Fibroblast of pulmonary artery (primary cell): Measurements from ENCODE around the gene MACIR.

ENCODE experiments used
- DNase-seq: peaks from one replicate; pipeline ENCODE4 v3.0.0-alpha.2; 2010; ENCODE audit warnings: low read depth
- H3K4me3 ChIP-seq: replicated peaks from 2 replicates; pipeline ENCODE4 v1.5.1; 2011; ENCODE audit warnings: low read depth, mild to moderate bottlenecking, control low read depth, low read length, moderate library complexity
- TF ChIP-seq, protein P1 (sequence below): IDR thresholded peaks from 2 replicates; pipeline ENCODE4 v1.5.1; 2011; ENCODE audit warnings: mild to moderate bottlenecking, control low read depth, low read length, inconsistent platforms; ENCODE audit errors: missing control alignments

The MACIR gene

DNA sequence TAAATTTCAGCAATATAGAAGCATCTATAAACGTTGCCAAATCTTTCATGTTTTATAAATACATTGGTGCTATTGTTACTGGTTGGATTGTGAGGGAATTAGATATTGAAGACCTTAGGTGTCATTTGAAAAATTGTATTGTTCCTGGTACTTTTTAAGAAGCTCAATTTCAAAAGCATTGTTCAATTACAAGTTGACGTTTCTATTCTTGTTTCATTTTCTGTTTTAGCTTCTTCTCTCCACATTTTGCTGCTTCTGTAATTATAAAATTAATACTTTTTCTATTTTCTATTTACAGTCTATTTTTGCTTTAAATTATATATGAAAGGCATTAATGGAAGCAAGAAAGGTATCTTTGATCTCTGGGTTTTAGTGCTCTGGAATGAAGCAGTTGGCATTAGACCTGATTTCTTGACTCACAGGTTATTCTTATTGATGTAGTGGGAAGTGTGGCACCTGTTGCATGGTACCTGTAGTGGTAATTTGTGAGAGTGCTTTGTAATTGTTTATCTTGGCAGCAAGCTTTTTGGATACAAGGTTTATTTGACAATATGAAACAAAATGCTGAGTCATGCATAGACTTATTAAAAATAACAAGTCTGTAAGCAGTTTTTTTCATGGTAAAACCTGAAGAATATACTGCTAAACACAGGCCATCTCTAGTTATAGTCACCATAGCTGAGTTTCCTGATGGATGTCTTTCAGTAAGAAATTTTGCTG lies 13.2 kb downstream of the MACIR start:
- DNase-seq: peak; percentile 27
- TF ChIP-seq, protein P1, sequence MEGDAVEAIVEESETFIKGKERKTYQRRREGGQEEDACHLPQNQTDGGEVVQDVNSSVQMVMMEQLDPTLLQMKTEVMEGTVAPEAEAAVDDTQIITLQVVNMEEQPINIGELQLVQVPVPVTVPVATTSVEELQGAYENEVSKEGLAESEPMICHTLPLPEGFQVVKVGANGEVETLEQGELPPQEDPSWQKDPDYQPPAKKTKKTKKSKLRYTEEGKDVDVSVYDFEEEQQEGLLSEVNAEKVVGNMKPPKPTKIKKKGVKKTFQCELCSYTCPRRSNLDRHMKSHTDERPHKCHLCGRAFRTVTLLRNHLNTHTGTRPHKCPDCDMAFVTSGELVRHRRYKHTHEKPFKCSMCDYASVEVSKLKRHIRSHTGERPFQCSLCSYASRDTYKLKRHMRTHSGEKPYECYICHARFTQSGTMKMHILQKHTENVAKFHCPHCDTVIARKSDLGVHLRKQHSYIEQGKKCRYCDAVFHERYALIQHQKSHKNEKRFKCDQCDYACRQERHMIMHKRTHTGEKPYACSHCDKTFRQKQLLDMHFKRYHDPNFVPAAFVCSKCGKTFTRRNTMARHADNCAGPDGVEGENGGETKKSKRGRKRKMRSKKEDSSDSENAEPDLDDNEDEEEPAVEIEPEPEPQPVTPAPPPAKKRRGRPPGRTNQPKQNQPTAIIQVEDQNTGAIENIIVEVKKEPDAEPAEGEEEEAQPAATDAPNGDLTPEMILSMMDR: no peak
- H3K4me3 ChIP-seq: no peak overlapping the region

DNA sequence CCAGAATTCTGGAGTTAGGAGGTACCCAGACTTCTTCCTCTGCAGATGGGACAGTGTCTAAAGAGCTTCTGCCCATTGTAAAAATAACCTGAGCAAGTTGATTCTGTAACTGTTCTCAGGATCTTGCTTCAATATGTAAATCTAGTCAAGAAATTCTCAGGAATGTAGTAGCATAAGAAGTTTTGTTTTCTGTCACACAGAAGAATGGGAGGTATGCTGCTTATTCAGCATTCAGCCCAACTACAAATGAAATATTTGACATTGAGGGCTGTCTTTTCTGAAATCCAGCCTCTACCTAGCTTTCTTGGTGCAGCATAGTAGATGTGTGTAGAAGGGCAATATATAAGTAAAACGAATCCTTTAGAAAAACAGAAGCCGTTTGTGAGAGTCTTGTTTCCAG lies 13.8 kb downstream of the MACIR start:
- H3K4me3 ChIP-seq: no peak overlapping the region

DNA sequence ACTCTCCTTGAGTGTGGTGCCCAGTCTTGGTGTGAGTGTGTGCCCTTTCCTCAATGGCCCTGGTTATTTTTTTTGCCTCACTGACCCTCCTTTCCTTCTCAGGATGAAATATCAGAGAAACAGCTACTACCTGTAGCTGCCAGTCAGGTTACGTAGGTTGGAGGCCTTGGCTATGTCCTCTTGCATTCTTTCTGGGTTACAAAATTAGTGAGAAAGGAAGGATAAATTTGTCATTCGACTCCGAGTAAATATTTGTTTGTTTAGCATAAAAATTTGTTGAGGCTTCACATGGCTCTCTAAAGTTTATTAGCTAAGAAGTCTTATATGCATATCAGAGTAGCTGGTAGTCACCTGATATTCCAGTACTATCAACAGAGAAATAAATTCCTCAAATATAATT lies 15.4 kb downstream of the MACIR start:
- TF ChIP-seq, protein P1: no peak
- no peak overlapping the region for H3K4me3 ChIP-seq
- no peak for DNase-seq

More for the DNA sequence above, 13.8 kb downstream of the MACIR start:
- TF ChIP-seq, protein P1: no peak
- peak; percentile 29 for DNase-seq

DNA sequence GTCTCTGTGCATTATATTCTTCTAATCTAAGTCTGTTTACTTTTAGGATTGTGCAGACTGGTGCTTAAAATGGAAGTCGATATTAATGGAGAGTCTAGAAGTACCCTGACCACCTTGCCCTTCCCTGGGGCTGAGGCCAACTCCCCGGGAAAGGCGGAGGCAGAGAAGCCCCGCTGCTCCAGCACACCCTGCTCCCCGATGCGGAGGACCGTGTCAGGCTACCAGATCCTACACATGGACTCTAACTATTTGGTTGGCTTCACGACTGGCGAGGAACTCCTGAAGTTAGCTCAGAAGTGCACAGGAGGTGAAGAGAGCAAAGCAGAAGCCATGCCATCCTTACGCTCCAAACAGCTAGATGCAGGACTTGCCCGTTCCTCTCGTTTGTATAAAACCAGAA lies 17.3 kb downstream of the MACIR start:
- TF ChIP-seq, protein P1: no peak
- H3K4me3 ChIP-seq: no peak overlapping the region
- DNase-seq: no peak

DNA sequence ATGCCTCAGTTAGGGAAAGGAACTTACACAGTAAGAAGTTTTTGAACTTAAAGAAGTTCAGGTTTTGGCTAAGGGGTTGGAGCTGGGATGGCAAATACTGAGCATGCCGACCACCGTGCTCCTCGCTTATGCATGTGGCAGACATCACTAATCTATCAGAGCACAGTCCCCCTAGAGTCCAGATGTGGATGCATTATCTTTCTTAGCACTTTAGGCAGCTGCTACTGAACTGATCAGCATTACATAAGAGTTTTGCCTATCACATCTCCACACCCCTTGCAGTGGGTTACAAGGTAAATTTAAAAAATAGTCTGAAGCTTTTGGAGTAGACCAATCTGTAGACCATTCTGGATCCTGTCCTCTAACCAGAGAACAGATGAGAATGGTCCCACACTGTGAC lies 22.4 kb downstream of the MACIR start:
- TF ChIP-seq, protein P1: no peak
- H3K4me3 ChIP-seq: no peak overlapping the region
- no peak for DNase-seq

DNA sequence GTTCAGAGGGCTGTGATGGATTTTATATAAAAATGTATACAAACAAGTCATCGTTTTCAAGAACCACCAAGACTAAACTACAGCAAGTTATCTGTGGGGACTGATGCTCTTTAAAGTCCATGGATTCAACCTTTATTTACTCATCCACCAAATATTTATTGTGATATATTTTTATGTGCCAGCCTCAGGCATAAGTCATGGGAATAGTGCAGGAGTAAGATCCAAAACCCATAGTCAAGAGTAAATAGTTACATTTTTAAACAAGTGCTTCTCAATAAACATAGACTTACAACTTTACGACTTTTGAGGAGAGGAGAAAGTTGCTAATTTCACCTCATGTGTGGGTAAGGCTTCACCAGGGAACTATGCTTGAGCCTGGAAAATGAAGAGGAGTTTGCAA lies 24.6 kb downstream of the MACIR start:
- TF ChIP-seq, protein P1: no peak
- no peak for DNase-seq
- H3K4me3 ChIP-seq: no peak overlapping the region

DNA sequence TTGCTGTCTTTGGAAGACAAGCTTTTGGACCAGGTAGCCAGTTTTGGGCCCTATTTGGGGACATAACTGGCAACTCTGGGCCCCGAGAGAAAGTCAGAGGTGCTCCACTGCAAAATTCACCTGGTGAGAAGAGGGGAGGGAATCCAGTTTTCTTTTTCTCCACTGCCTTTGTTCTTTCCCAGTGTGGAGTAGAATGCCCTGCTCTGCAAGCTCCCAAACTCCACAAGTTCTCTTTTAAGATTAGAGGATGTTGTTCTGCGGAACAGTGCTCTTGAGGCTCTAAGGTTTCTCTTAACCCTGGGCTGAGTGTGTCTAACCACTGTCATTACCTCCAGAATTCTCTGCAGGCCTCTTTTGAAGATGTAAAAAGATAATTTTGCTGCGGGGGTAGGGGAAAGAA lies 25.3 kb downstream of the MACIR start:
- no peak overlapping the region for H3K4me3 ChIP-seq
- no peak for DNase-seq
- TF ChIP-seq, protein P1: no peak
